ENCODE results near the gene TNIP1. TPM values are rescaled to one million over a fixed set of nuclear protein-coding genes. Genes with fewer than 3 reads are reported as not detected.

The TNIP1 gene
- total RNA-seq, 3 donors from 2014 or later: 199 to 329 (median 211) TPM

DNA sequence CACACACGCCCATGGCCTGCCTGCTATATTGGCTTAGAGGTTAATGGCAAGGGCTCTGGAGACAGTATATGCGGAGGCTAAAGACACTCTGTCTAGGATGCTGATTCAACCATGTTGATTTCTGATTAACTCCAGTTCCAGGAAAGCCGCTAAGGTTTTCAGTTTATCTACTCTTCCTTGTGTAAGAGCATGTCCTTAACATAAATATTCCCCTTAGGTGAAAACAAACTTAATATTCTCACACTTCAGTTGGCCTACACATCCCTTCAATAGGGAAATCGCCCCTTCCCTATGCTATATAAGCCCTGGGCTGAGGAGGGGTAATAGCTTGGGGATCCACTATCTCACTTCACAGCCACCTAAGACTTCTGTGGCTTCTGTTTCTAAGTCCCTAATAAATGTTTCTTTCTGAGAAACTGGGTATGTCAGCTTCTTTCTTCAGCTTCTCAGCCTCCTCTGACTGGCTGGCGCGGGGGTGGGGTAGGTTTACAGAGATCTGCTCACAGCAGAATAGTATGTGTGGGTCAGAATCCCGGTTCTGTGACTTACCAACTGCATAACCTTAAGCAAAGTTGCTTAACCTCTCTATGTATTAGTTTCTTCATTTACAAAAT is 64.8 kb downstream of the TNIP1 start:
- DNase-seq (no peak), ATAC-seq (no peak)
- H3K4me3 Mint-ChIP-seq: no peak overlapping the region
- H3K36me3 Mint-ChIP-seq (ENCODE audit: insufficient read depth): no peaks in the 10 kb centered on the region
- H3K27me3 Mint-ChIP-seq (ENCODE audit: low read depth): peaks cover 5% of the 10 kb centered on the region
- H3K9me3 Mint-ChIP-seq: no peaks in the 10 kb centered on the region
- peaks cover 10% of the 10 kb centered on the region for H3K4me1 Mint-ChIP-seq (ENCODE audit: low read depth)

GRCh38 chr5:151014680-151015343 is 66.0 kb downstream of the TNIP1 start:
- Mint-ChIP-seq H3K27me3 (ENCODE audit: low read depth) (peaks cover 7% of the 10 kb centered on the region), H3K4me3 (no peak overlapping the region), H3K9me3 (no peaks in the 10 kb centered on the region), H3K36me3 (ENCODE audit: insufficient read depth) (no peaks in the 10 kb centered on the region), H3K4me1 (ENCODE audit: low read depth) (peaks cover 3% of the 10 kb centered on the region)
- DNase-seq: no peak
- no peak for ATAC-seq

- Mint-ChIP-seq H3K36me3 (ENCODE audit: insufficient read depth) (no peaks in the 10 kb centered on the region), H3K4me1 (ENCODE audit: low read depth) (no peaks in the 10 kb centered on the region), H3K9me3 (no peaks in the 10 kb centered on the region), H3K4me3 (no peak overlapping the region), H3K27me3 (ENCODE audit: low read depth) (peaks cover 9% of the 10 kb centered on the region)
- no peak for ATAC-seq
- no peak for DNase-seq
Observed at GRCh38 chr5:151012862-151013261, 68.0 kb downstream of the TNIP1 start.

GRCh38 chr5:151008906-151009305 is 71.9 kb downstream of the TNIP1 start:
- no peaks in the 10 kb centered on the region for H3K9me3 Mint-ChIP-seq
- no peak overlapping the region for H3K4me3 Mint-ChIP-seq
- DNase-seq: no peak
- no peak for ATAC-seq
- no peaks in the 10 kb centered on the region for H3K36me3 Mint-ChIP-seq (ENCODE audit: insufficient read depth)
- peaks cover 9% of the 10 kb centered on the region for H3K27me3 Mint-ChIP-seq (ENCODE audit: low read depth)
- H3K4me1 Mint-ChIP-seq (ENCODE audit: low read depth): no peaks in the 10 kb centered on the region

- Mint-ChIP-seq H3K9me3 (no peaks in the 10 kb centered on the region), H3K36me3 (ENCODE audit: insufficient read depth) (no peaks in the 10 kb centered on the region), H3K27me3 (ENCODE audit: low read depth) (peaks cover 9% of the 10 kb centered on the region), H3K4me3 (no peak overlapping the region), H3K4me1 (ENCODE audit: low read depth) (no peaks in the 10 kb centered on the region)
- no peak for ATAC-seq
- no peak for DNase-seq
Observed at GRCh38 chr5:151008210-151008491, 72.7 kb downstream of the TNIP1 start.

GRCh38 chr5:151007430-151008209 is 73.2 kb downstream of the TNIP1 start:
- H3K27me3 Mint-ChIP-seq (ENCODE audit: low read depth): peaks cover 9% of the 10 kb centered on the region
- H3K4me3 Mint-ChIP-seq: no peak overlapping the region
- ATAC-seq (no peak), DNase-seq (no peak)
- H3K9me3 Mint-ChIP-seq: no peaks in the 10 kb centered on the region
- H3K4me1 Mint-ChIP-seq (ENCODE audit: low read depth): no peaks in the 10 kb centered on the region
- H3K36me3 Mint-ChIP-seq (ENCODE audit: insufficient read depth): no peaks in the 10 kb centered on the region

GRCh38 chr5:151006704-151007334 is 74.0 kb downstream of the TNIP1 start:
- ATAC-seq: no peak
- H3K36me3 Mint-ChIP-seq (ENCODE audit: insufficient read depth): no peaks in the 10 kb centered on the region
- no peaks in the 10 kb centered on the region for H3K4me1 Mint-ChIP-seq (ENCODE audit: low read depth)
- no peak for DNase-seq
- H3K9me3 Mint-ChIP-seq: no peaks in the 10 kb centered on the region
- H3K4me3 Mint-ChIP-seq: no peak overlapping the region
- peaks cover 8% of the 10 kb centered on the region for H3K27me3 Mint-ChIP-seq (ENCODE audit: low read depth)

- H3K4me1 Mint-ChIP-seq (ENCODE audit: low read depth): no peaks in the 10 kb centered on the region
Observed at GRCh38 chr5:151005950-151006576, 74.8 kb downstream of the TNIP1 start.

GRCh38 chr5:151005187-151005949 is 75.5 kb downstream of the TNIP1 start:
- ATAC-seq (no peak), DNase-seq (no peak)
- no peak overlapping the region for H3K4me3 Mint-ChIP-seq

More at GRCh38 chr5:151005950-151006576, 74.8 kb downstream of the TNIP1 start:
- Mint-ChIP-seq H3K4me3 (no peak overlapping the region), H3K9me3 (no peaks in the 10 kb centered on the region), H3K27me3 (ENCODE audit: low read depth) (peaks cover 5% of the 10 kb centered on the region), H3K36me3 (ENCODE audit: insufficient read depth) (no peaks in the 10 kb centered on the region)
- ATAC-seq: no peak
- DNase-seq: no peak

GRCh38 chr5:151004499-151004898 is 76.3 kb downstream of the TNIP1 start:
- Mint-ChIP-seq H3K9me3 (no peaks in the 10 kb centered on the region), H3K4me3 (no peak overlapping the region), H3K36me3 (ENCODE audit: insufficient read depth) (no peaks in the 10 kb centered on the region), H3K4me1 (ENCODE audit: low read depth) (no peaks in the 10 kb centered on the region), H3K27me3 (ENCODE audit: low read depth) (peaks cover 3% of the 10 kb centered on the region)
- ATAC-seq: no peak
- DNase-seq: no peak

More at GRCh38 chr5:151005187-151005949, 75.5 kb downstream of the TNIP1 start:
- H3K9me3 Mint-ChIP-seq: no peaks in the 10 kb centered on the region
- H3K4me1 Mint-ChIP-seq (ENCODE audit: low read depth): no peaks in the 10 kb centered on the region
- no peaks in the 10 kb centered on the region for H3K36me3 Mint-ChIP-seq (ENCODE audit: insufficient read depth)
- peaks cover 3% of the 10 kb centered on the region for H3K27me3 Mint-ChIP-seq (ENCODE audit: low read depth)

DNA sequence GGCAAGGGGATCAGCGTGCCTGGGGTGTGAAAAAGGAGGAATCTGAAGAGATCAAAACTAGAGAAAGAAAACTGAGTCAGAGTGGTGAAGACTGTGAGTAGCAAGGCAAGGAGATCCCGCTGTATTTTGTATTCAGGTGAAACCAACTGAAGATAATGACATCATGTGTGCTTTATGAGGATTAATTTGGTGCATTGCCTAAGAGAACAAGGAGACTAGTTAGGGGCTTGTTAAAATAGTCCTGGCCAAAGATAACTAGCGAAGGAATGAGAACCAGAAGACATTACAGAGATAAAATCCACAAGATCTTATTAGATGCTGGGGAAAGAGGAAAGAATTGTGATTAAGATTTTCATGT is 77.4 kb downstream of the TNIP1 start:
- Mint-ChIP-seq H3K36me3 (ENCODE audit: insufficient read depth) (no peaks in the 10 kb centered on the region), H3K4me1 (ENCODE audit: low read depth) (no peaks in the 10 kb centered on the region), H3K27me3 (ENCODE audit: low read depth) (no peaks in the 10 kb centered on the region), H3K4me3 (no peak overlapping the region), H3K9me3 (no peaks in the 10 kb centered on the region)
- ATAC-seq (no peak), DNase-seq (no peak)

DNA sequence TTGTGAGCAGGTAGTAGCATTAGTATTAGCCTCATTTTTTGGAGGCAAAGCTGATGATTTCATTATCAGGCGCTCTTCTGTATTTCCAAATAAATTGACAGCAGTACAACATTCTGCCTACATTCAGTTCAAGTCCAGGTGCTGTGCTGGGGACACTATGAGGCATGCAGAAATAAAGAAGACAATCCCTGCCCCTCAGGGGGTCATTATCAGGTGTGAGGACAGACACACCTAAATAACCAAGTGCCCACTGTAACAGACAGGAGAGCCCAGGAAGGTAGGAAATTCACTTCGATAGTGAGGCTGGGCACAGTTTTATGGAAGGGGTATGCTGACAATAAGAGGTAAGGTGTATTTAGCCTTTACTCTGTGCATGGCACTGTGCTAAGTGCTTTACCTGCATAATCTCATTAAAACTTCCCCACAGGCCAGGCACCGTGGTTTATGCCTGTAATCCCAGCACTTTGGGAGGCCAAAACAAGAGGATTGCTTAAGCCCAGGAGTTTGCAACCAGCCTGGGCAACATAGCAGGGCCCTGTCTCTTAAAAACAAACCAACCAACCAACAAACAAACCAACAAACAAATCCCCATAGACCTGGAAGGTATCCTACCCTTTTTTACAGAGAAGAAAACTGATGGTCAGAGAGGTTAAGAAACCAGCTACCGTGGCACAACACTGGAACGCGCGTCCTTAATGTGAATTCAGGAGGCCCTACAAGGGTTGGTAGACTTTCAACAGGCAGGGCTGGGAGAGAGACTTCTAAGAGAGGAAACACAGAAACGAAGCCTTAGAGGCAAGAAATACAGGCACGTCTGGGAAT is 77.9 kb downstream of the TNIP1 start:
- H3K27me3 Mint-ChIP-seq (ENCODE audit: low read depth): no peaks in the 10 kb centered on the region
- DNase-seq (no peak), ATAC-seq (no peak)
- H3K4me3 Mint-ChIP-seq: no peak overlapping the region
- H3K9me3 Mint-ChIP-seq: no peaks in the 10 kb centered on the region
- H3K36me3 Mint-ChIP-seq (ENCODE audit: insufficient read depth): no peaks in the 10 kb centered on the region
- H3K4me1 Mint-ChIP-seq (ENCODE audit: low read depth): no peaks in the 10 kb centered on the region

DNA sequence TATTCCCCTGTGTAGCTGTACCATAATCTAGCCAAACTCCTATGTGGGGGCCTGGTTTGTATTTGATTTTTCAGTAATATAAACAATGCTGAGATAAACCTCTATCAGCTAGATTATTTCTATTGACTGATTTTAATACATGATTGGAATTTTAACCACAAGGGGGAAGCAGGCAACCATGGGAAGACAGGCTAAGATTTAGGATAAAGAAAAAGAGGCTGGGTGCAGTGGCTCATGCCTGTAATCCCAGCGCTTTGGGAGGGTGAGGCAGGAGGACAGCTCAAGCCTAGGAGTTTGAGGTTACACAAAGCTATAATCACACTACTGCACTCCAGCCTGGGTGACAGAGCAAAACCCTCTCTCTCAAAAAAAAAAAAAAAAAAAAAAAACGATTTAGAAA is 78.6 kb downstream of the TNIP1 start:
- no peaks in the 10 kb centered on the region for H3K4me1 Mint-ChIP-seq (ENCODE audit: low read depth)
- H3K4me3 Mint-ChIP-seq: no peak overlapping the region
- ATAC-seq: no peak
- H3K36me3 Mint-ChIP-seq (ENCODE audit: insufficient read depth): no peaks in the 10 kb centered on the region
- DNase-seq: no peak
- H3K9me3 Mint-ChIP-seq: no peaks in the 10 kb centered on the region
- no peaks in the 10 kb centered on the region for H3K27me3 Mint-ChIP-seq (ENCODE audit: low read depth)
